PC-9 (cell line): ENCODE results near the gene KIZ. TPM values are rescaled to one million over a fixed set of nuclear protein-coding genes. Genes with fewer than 3 reads are reported as not detected.

ENCODE experiments used
- BruUV-seq: library from RNA; stranded (reverse); fragments of 400-500 nt; replicated peaks from 2 replicates; lab custom pipeline; 2021; lab: Mats Ljungman, UMichigan
- CTCF ChIA-PET: fragments of 300-600 bp; sonication (Branson Sonifier 250); formaldehyde crosslinking; loops from one replicate; lab custom pipeline; 2022; ENCODE audit warnings: antibody characterized with exemption; lab: Charles Lee
- POLR2A ChIA-PET: fragments of 300-600 bp; sonication (Branson Sonifier 250); formaldehyde crosslinking; loops from one replicate; lab custom pipeline; 2022; ENCODE audit warnings: antibody characterized with exemption; ENCODE audit not compliant: unreplicated experiment; lab: Charles Lee
- DNase-seq, 2 experiments: peaks; one replicate each; pipeline versions ENCODE4 v3.0.0 to v3.0.0-alpha.2; 2015 to 2022; ENCODE audit warnings: mixed read lengths in 1 of 2
- H2AFZ ChIP-seq: fragments of 200-600 bp; sonication (generic); 2 replicates; pipeline ENCODE4 v1.8.1; 2017; ENCODE audit warnings: antibody characterized with exemption
- H3F3A ChIP-seq: fragments of 200-600 bp; sonication (generic); 2 replicates; pipeline ENCODE4 v1.8.1; 2017; ENCODE audit warnings: antibody characterized with exemption, mild to moderate bottlenecking, low read depth; ENCODE audit not compliant: insufficient read depth
- H3K27ac ChIP-seq: fragments of 200-600 bp; sonication (generic); 2 replicates; pipeline ENCODE4 v1.6.1; 2016; ENCODE audit warnings: mixed run types
- H3K27me3 ChIP-seq: fragments of 200-600 bp; sonication (generic); 2 replicates; pipeline ENCODE4 v1.6.1; 2016; ENCODE audit warnings: low read depth, mixed run types; ENCODE audit not compliant: insufficient read depth
- H3K36me3 ChIP-seq: fragments of 200-600 bp; sonication (generic); 2 replicates; pipeline ENCODE4 v1.6.1; 2016; ENCODE audit warnings: low read depth, mixed run types
- H3K4me1 ChIP-seq: fragments of 200-600 bp; sonication (generic); replicated peaks from 2 replicates; pipeline ENCODE4 v1.6.1; 2016; ENCODE audit warnings: mixed run types; ENCODE audit not compliant: insufficient read depth
- H3K4me2 ChIP-seq: fragments of 200-600 bp; sonication (generic); 2 replicates; pipeline ENCODE4 v1.6.1; 2017; ENCODE audit warnings: mixed run types
- H3K4me3 ChIP-seq: fragments of 200-600 bp; sonication (generic); 2 replicates; pipeline ENCODE4 v1.6.1; 2016; ENCODE audit warnings: mixed run types
- H3K79me2 ChIP-seq: fragments of 200-600 bp; sonication (generic); 2 replicates; pipeline ENCODE4 v1.6.1; 2017; ENCODE audit warnings: low read depth, mixed run types
- H3K9me2 ChIP-seq: fragments of 200-600 bp; sonication (generic); 2 replicates; pipeline ENCODE4 v1.8.1; 2017; ENCODE audit warnings: mild to moderate bottlenecking; ENCODE audit not compliant: insufficient read depth
- H3K9me3 ChIP-seq: fragments of 200-600 bp; sonication (generic); 2 replicates; pipeline ENCODE4 v1.8.1; 2016; ENCODE audit warnings: low read depth; ENCODE audit not compliant: insufficient read depth
- H4K20me1 ChIP-seq: fragments of 200-600 bp; sonication (generic); 2 replicates; pipeline ENCODE4 v1.8.1; 2017; ENCODE audit not compliant: insufficient read depth
- CTCF ChIP-seq: fragments of 200-600 bp; sonication (generic); conservative IDR thresholded peaks from 2 replicates; pipeline ENCODE4 v1.6.1; 2017; ENCODE audit warnings: mixed run types, antibody characterized with exemption, mild to moderate bottlenecking, moderate library complexity
- EZH2 ChIP-seq: fragments of 200-600 bp; sonication (generic); IDR thresholded peaks from 2 replicates; pipeline ENCODE4 v1.8.0; 2017; ENCODE audit warnings: antibody characterized with exemption, low read depth
- intact Hi-C: fragments of 100-400 bp; cut with micrococcal nuclease; formaldehyde crosslinking; loops from one replicate; pipeline ENCODE4 v1.10.0; 2022; ENCODE audit not compliant: unreplicated experiment
- total RNA-seq: library from RNA; stranded (reverse); gene quantifications from 2 replicates; pipeline ENCODE4 v1.2.3, GENCODE V29; 2021

The KIZ gene
- total RNA-seq, 1 experiment from 2014 or later, result 21.5 TPM

DNA sequence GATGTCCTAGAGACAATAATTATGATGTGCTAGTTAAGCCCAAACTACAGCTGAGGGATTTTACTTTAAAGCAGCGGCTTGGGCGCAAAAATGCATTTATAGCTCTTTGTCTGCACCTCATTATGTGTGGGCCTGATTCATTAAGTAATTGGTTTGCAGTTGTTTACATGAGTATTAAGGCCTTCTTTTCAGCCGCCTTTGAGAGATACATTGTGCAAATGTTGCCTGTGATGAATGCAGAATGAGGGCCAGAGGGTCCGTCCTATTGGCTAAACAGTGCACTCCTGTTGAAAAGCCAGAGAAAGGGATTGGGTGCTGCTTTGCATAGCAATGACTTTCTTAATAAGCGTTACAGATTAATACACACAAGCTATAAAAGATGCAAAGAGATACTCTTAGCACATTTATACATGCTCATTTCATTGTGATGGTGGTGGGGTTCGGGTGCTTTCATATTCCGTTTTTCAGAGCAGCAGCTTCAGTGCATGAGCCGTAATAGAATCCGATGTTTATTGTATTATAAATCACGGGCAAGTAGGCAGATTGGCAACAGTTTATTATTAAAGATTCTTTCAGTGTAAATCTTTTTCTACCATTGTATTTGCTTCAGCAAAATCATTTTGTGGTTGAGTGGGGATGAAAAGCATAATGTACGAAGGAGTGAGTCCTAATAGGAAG is 109.1 kb downstream of the KIZ start:
- intact Hi-C loops, result loop anchor here (5.0 to 10.0 kb wide), 2 partner anchors 370 to 382 kb away; no protein-coding TSS in a partner anchor
- POLR2A ChIA-PET, result no interaction called here
- no peaks in the 10 kb centered on the region for H3K9me3 ChIP-seq

DNA sequence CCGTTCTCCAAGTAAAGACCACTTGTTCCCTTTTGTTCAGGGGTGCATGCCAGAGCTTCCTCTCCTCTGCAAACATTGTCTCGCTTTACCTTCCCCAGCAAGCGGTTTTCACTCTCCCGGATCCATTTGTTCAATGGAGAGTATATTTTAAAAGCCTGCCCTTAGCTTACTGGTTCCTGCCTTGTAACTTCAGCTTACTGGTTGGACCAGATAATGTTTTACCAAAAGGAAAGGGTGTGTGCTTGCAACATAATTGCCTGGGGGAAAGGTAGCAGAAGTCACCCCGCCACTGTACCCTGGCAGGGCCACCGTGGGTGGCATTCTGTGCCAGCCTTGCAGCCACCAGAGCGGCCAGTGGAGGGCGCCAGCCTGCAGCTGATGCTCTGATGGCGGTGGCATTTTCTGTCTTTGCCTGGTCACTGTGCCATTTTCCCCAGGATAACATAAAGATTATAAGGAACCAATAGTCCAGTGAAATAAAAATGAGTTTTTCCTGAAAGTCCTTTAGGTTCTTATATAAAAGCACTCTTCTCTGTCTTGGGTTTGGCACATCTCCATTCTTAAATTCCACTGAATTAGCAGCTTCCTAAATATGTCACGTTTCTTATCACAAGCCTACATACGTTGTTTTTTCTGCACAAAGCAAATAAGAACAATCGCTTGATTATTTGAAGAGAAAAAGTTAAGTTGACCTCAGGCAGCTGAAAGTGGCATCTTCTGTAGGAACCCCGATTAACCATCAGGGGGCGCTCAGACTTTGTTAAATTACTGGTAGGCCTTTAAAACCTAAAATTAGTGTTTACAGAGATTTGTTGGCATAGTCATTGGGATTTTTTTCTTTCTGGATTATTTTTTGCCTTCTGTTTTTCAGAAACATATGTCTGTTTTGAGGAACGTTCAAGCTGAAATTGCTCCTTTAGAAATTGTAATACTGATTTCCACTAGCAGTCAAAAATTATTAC is 109.9 kb downstream of the KIZ start:
- Histone ChIP-seq H3F3A (peaks cover 4% of the 10 kb centered on the region; the same call in 1 of the 2 replicates), H3K36me3 (no peaks in the 10 kb centered on the region), H3K4me1 (peaks cover 10% of the 10 kb centered on the region), H3K27me3 (no peaks in the 10 kb centered on the region), H2AFZ (0 out of 2 replicates have a peak overlapping the region, but pooled peaks have one; percentile 5), H3K9me3 (no peaks in the 10 kb centered on the region), H3K9me2 (no peaks in the 10 kb centered on the region), H3K4me3 (no peak overlapping the region), H3K79me2 (no peaks in the 10 kb centered on the region), H3K27ac (no peak overlapping the region), H4K20me1 (no peaks in the 10 kb centered on the region; the same call in 1 of the 2 replicates), H3K4me2 (peak overlapping the region; percentile 40)
- ChIA-PET CTCF (interaction anchor here (0.6 to 1.2 kb wide), 5 partner anchors 10 to 524 kb away, joined by 3 to 6 read pairs (median 5); partner anchors contain the start of genes KIZ and RALGAPA2), POLR2A (no interaction called here)
- peak; percentile 72 to 78 for DNase-seq
- intact Hi-C loops, result loop anchor here (1.0 to 10.0 kb wide), 3 partner anchors 270 to 382 kb away; no protein-coding TSS in a partner anchor
- TF ChIP-seq EZH2 (no peak), CTCF (peak; percentile 93)
- no TSS peak for BruUV-seq

More for the DNA sequence above, 109.1 kb downstream of the KIZ start:
- H2AFZ ChIP-seq, result 0 out of 2 replicates have a peak overlapping the region, but pooled peaks have one; percentile 5
- peak overlapping the region; percentile 40 for H3K4me2 ChIP-seq
- no peaks in the 10 kb centered on the region for H3K36me3 ChIP-seq
- no peaks in the 10 kb centered on the region for H3K79me2 ChIP-seq
- H3K9me2 ChIP-seq, result no peaks in the 10 kb centered on the region
- H3K27me3 ChIP-seq, result no peaks in the 10 kb centered on the region
- no peak overlapping the region for H3K27ac ChIP-seq
- H3F3A ChIP-seq, result peaks cover 4% of the 10 kb centered on the region; the same call in 1 of the 2 replicates
- no peak for TF ChIP-seq EZH2
- no peak for TF ChIP-seq CTCF
- peaks cover 10% of the 10 kb centered on the region for H3K4me1 ChIP-seq
- H3K4me3 ChIP-seq, result no peak overlapping the region
- no peaks in the 10 kb centered on the region; the same call in 1 of the 2 replicates for H4K20me1 ChIP-seq
- no TSS peak for BruUV-seq
- no peak for DNase-seq
- CTCF ChIA-PET, result interaction anchor here (0.7 to 1.2 kb wide), 6 partner anchors 15 to 1593 kb away, joined by 3 to 6 read pairs (median 4); partner anchors contain the start of gene KIZ
